Thymus (tissue), 11 donors: ENCODE data around the gene LRIG1. TPM values are rescaled to one million over a fixed set of nuclear protein-coding genes. Genes with fewer than 3 reads are reported as not detected.

Experiments
- DNase-seq, 9 donors: peaks; one replicate each; pipeline ENCODE4 v3.0.0-alpha.2; 2013; ENCODE audit warnings: low spot score in 9 of 9, low read depth in 6 of 9, missing footprints in 1 of 9
- H3K27ac ChIP-seq, 2 donors: one replicate each; pipeline ENCODE4 v1.5.1; 2013; ENCODE audit warnings: control low read depth in 1 of 2, low read depth in 1 of 2, low read length in 1 of 2, mild to moderate bottlenecking in 1 of 2, moderate library complexity in 1 of 2
- H3K27me3 ChIP-seq, 2 donors: one replicate each; pipeline ENCODE4 v1.5.1; 2013; ENCODE audit warnings: low read length in 1 of 2; ENCODE audit not compliant: control insufficient read depth in 2 of 2, insufficient read depth in 1 of 2
- H3K36me3 ChIP-seq, 2 donors: one replicate each; pipeline ENCODE4 v1.5.1; 2013; ENCODE audit warnings: low read length in 1 of 2, mild to moderate bottlenecking in 1 of 2, moderate library complexity in 1 of 2; ENCODE audit not compliant: control insufficient read depth in 2 of 2, insufficient read depth in 2 of 2
- H3K4me1 ChIP-seq, 2 donors: one replicate each; pipeline ENCODE4 v1.5.1; 2013; ENCODE audit warnings: low read length in 2 of 2; ENCODE audit not compliant: control insufficient read depth in 2 of 2, insufficient read depth in 2 of 2
- H3K4me3 ChIP-seq, 2 donors: one replicate each; pipeline ENCODE4 v1.5.1; 2013; ENCODE audit warnings: low read length in 2 of 2, control low read depth in 1 of 2, mild to moderate bottlenecking in 1 of 2
- H3K9me3 ChIP-seq, 2 donors: one replicate each; pipeline ENCODE4 v1.5.1; 2013; ENCODE audit warnings: low read length in 1 of 2, mild to moderate bottlenecking in 1 of 2; ENCODE audit not compliant: control insufficient read depth in 2 of 2, insufficient read depth in 1 of 2
- WGBS: extraction: QIAGEN DNeasy Blood & Tissue Kit; methylation state at CpG from one replicate; pipeline ENCODE4 v1.1.7; 2013; 5-methylcytosine and 5-hydroxymethylcytosine counted together
- polyA plus RNA-seq: library from polyadenylated mRNA; stranded (reverse); fragments of 200-250 nt; gene quantifications from one replicate; pipeline ENCODE4 v1.2.3, GENCODE V29; 2013
- total RNA-seq: library from RNA; stranded (reverse); fragments of 120-200 nt; gene quantifications from one replicate; pipeline ENCODE4 v1.2.4, GENCODE V29; 2013
- donor health status: healthy.

LRIG1 gene
- total and polyA plus RNA-seq, 2 donors: 8.8 to 10.9 TPM

- 95% methylated on average over 6 of the region's 6 CpGs for WGBS
- H3K27ac ChIP-seq: no peak overlapping the region
- no peaks in the 10 kb centered on the region for H3K27me3 ChIP-seq
- no peak for DNase-seq
- H3K4me3 ChIP-seq: no peak overlapping the region
- H3K9me3 ChIP-seq: peaks cover 0 to 4% of the 10 kb centered on the region in 2 donors
- no peaks in the 10 kb centered on the region for H3K36me3 ChIP-seq
- peaks cover 0 to 52% of the 10 kb centered on the region in 2 donors for H3K4me1 ChIP-seq
Observed at GRCh38 chr3:66486202-66486601, 14.6 kb downstream of the LRIG1 start.

GRCh38 chr3:66485291-66485968 is 15.4 kb downstream of the LRIG1 start:
- no peak for DNase-seq
- 85% methylated on average over 12 of the region's 12 CpGs for WGBS
- H3K27ac ChIP-seq: peak overlapping the region in 1 of 2 donors; percentile 18

GRCh38 chr3:66484106-66484844 is 16.5 kb downstream of the LRIG1 start:
- Histone ChIP-seq H3K36me3 (no peaks in the 10 kb centered on the region), H3K4me3 (no peak overlapping the region), H3K4me1 (peaks cover 0 to 44% of the 10 kb centered on the region in 2 donors), H3K9me3 (peaks cover 0 to 4% of the 10 kb centered on the region in 2 donors), H3K27ac (no peak overlapping the region), H3K27me3 (no peaks in the 10 kb centered on the region)
- WGBS: 93% methylated on average over 9 of the region's 9 CpGs
- DNase-seq: no peak

More at GRCh38 chr3:66485291-66485968, 15.4 kb downstream of the LRIG1 start:
- H3K4me3 ChIP-seq: no peak overlapping the region
- no peaks in the 10 kb centered on the region for H3K27me3 ChIP-seq
- H3K9me3 ChIP-seq: peaks cover 0 to 4% of the 10 kb centered on the region in 2 donors
- no peaks in the 10 kb centered on the region for H3K36me3 ChIP-seq
- peaks cover 0 to 53% of the 10 kb centered on the region in 2 donors for H3K4me1 ChIP-seq

GRCh38 chr3:66483409-66483906 is 17.4 kb downstream of the LRIG1 start:
- 61% methylated on average over 13 of the region's 13 CpGs for WGBS
- Histone ChIP-seq H3K4me1 (peaks cover 0 to 44% of the 10 kb centered on the region in 2 donors), H3K4me3 (no peak overlapping the region), H3K27me3 (no peaks in the 10 kb centered on the region), H3K27ac (no peak overlapping the region), H3K9me3 (peaks cover 0 to 4% of the 10 kb centered on the region in 2 donors), H3K36me3 (no peaks in the 10 kb centered on the region)
- no peak for DNase-seq

GRCh38 chr3:66483006-66483405 is 17.8 kb downstream of the LRIG1 start:
- Histone ChIP-seq H3K4me3 (no peak overlapping the region), H3K27ac (no peak overlapping the region), H3K27me3 (no peaks in the 10 kb centered on the region), H3K4me1 (peaks cover 0 to 44% of the 10 kb centered on the region in 2 donors), H3K36me3 (no peaks in the 10 kb centered on the region), H3K9me3 (peaks cover 0 to 4% of the 10 kb centered on the region in 2 donors)
- no peak for DNase-seq
- 88% methylated on average over 4 of the region's 4 CpGs for WGBS

- peaks cover 0 to 46% of the 10 kb centered on the region in 2 donors for H3K4me1 ChIP-seq
- 79% methylated on average over 6 of the region's 6 CpGs for WGBS
- DNase-seq: no peak
- peaks cover 0 to 4% of the 10 kb centered on the region in 2 donors for H3K9me3 ChIP-seq
- no peaks in the 10 kb centered on the region for H3K27me3 ChIP-seq
- peak overlapping the region in 1 of 2 donors; percentile 18 for H3K27ac ChIP-seq
- H3K4me3 ChIP-seq: no peak overlapping the region
- H3K36me3 ChIP-seq: no peaks in the 10 kb centered on the region
Observed at GRCh38 chr3:66482018-66482404, 18.8 kb downstream of the LRIG1 start.

- H3K36me3 ChIP-seq: no peaks in the 10 kb centered on the region
- H3K27ac ChIP-seq: peak overlapping the region in 1 of 2 donors; percentile 18
- no peak overlapping the region for H3K4me3 ChIP-seq
- H3K27me3 ChIP-seq: no peaks in the 10 kb centered on the region
- no peak for DNase-seq
- H3K9me3 ChIP-seq: peaks cover 0 to 4% of the 10 kb centered on the region in 2 donors
- 37% methylated on average over 13 of the region's 13 CpGs for WGBS
- peaks cover 0 to 46% of the 10 kb centered on the region in 2 donors for H3K4me1 ChIP-seq
Observed at GRCh38 chr3:66481071-66482017, 19.5 kb downstream of the LRIG1 start.

- 29% methylated on average over 2 of the region's 2 CpGs for WGBS
- no peaks in the 10 kb centered on the region for H3K36me3 ChIP-seq
- DNase-seq: no peak
- no peaks in the 10 kb centered on the region for H3K27me3 ChIP-seq
- no peak overlapping the region for H3K27ac ChIP-seq
- peaks cover 0 to 4% of the 10 kb centered on the region in 2 donors for H3K9me3 ChIP-seq
- peaks cover 0 to 41% of the 10 kb centered on the region in 2 donors for H3K4me1 ChIP-seq
- H3K4me3 ChIP-seq: no peak overlapping the region
Observed at GRCh38 chr3:66480666-66481065, 20.2 kb downstream of the LRIG1 start.
